ENCODE data around the gene MCC.

The MCC gene

GRCh38 chr5:113240951-113241726 lies 247.1 kb downstream of the MCC start:
- DNase-seq (ENCODE audit: low read depth), result no peak
- no peak overlapping the region for H3K4me3 ChIP-seq (ENCODE audit: low read depth, low read length)

- H3K4me3 ChIP-seq (ENCODE audit: low read depth, low read length), result no peak overlapping the region
- no peak for DNase-seq (ENCODE audit: low read depth)
These were observed 248.2 kb downstream of the MCC start for GRCh38 chr5:113240032-113240431.

- no peak overlapping the region for H3K4me3 ChIP-seq (ENCODE audit: low read depth, low read length)
- DNase-seq (ENCODE audit: low read depth), result no peak
These were observed 250.4 kb downstream of the MCC start for GRCh38 chr5:113237893-113238292.

GRCh38 chr5:113236536-113237288 lies 251.5 kb downstream of the MCC start:
- H3K4me3 ChIP-seq (ENCODE audit: low read depth, low read length), result no peak overlapping the region
- no peak for DNase-seq (ENCODE audit: low read depth)

- DNase-seq (ENCODE audit: low read depth), result no peak
- H3K4me3 ChIP-seq (ENCODE audit: low read depth, low read length), result no peak overlapping the region
These were observed 252.4 kb downstream of the MCC start for GRCh38 chr5:113235884-113236283.

GRCh38 chr5:113234546-113234945 lies 253.7 kb downstream of the MCC start:
- no peak overlapping the region for H3K4me3 ChIP-seq (ENCODE audit: low read depth, low read length)
- DNase-seq (ENCODE audit: low read depth), result no peak

GRCh38 chr5:113233606-113234005 lies 254.6 kb downstream of the MCC start:
- H3K4me3 ChIP-seq (ENCODE audit: low read depth, low read length), result no peak overlapping the region
- no peak for DNase-seq (ENCODE audit: low read depth)

GRCh38 chr5:113232667-113233066 lies 255.6 kb downstream of the MCC start:
- DNase-seq (ENCODE audit: low read depth), result no peak
- H3K4me3 ChIP-seq (ENCODE audit: low read depth, low read length), result no peak overlapping the region

- no peak overlapping the region for H3K4me3 ChIP-seq (ENCODE audit: low read depth, low read length)
- no peak for DNase-seq (ENCODE audit: low read depth)
These were observed 256.0 kb downstream of the MCC start for GRCh38 chr5:113232221-113232620.

- no peak overlapping the region for H3K4me3 ChIP-seq (ENCODE audit: low read depth, low read length)
- no peak for DNase-seq (ENCODE audit: low read depth)
These were observed 256.6 kb downstream of the MCC start for GRCh38 chr5:113231653-113232000.

GRCh38 chr5:113230711-113231652 lies 257.3 kb downstream of the MCC start:
- H3K4me3 ChIP-seq (ENCODE audit: low read depth, low read length), result no peak overlapping the region
- DNase-seq (ENCODE audit: low read depth), result no peak

GRCh38 chr5:113227798-113228197 lies 260.5 kb downstream of the MCC start:
- DNase-seq (ENCODE audit: low read depth), result no peak
- no peak overlapping the region for H3K4me3 ChIP-seq (ENCODE audit: low read depth, low read length)

GRCh38 chr5:113226116-113226736 lies 262.0 kb downstream of the MCC start:
- no peak for DNase-seq (ENCODE audit: low read depth)
- no peak overlapping the region for H3K4me3 ChIP-seq (ENCODE audit: low read depth, low read length)

GRCh38 chr5:113225259-113225658 lies 263.0 kb downstream of the MCC start:
- no peak overlapping the region for H3K4me3 ChIP-seq (ENCODE audit: low read depth, low read length)
- no peak for DNase-seq (ENCODE audit: low read depth)

- H3K4me3 ChIP-seq (ENCODE audit: low read depth, low read length), result no peak overlapping the region
- no peak for DNase-seq (ENCODE audit: low read depth)
These were observed 263.6 kb downstream of the MCC start for GRCh38 chr5:113224605-113225065.

- no peak for DNase-seq (ENCODE audit: low read depth)
- no peak overlapping the region for H3K4me3 ChIP-seq (ENCODE audit: low read depth, low read length)
These were observed 264.2 kb downstream of the MCC start for GRCh38 chr5:113223831-113224604.

- no peak overlapping the region for H3K4me3 ChIP-seq (ENCODE audit: low read depth, low read length)
- DNase-seq (ENCODE audit: low read depth), result no peak
These were observed 264.9 kb downstream of the MCC start for GRCh38 chr5:113223315-113223714.

GRCh38 chr5:113221294-113222176 lies 266.7 kb downstream of the MCC start:
- no peak overlapping the region for H3K4me3 ChIP-seq (ENCODE audit: low read depth, low read length)
- no peak for DNase-seq (ENCODE audit: low read depth)
